ENCODE data around the gene KIAA1671. TPM values are rescaled to one million over a fixed set of nuclear protein-coding genes. Genes with fewer than 3 reads are reported as not detected.

Gene KIAA1671
- total RNA-seq, 1 experiment from 2014 or later, result 18.6 TPM

- no peaks in the 10 kb centered on the region for H3F3A ChIP-seq (ENCODE audit: low read length, unreplicated experiment)
- no peaks in the 10 kb centered on the region for H3K79me2 ChIP-seq (ENCODE audit: low read length)
- TF ChIP-seq EZH2 (IDR thresholded peaks at IDR 0.05; ENCODE audit: low read length, unreplicated experiment), result no peak
- TF ChIP-seq CTCF (conservative IDR thresholded peaks at IDR 0.05; ENCODE audit: low read depth, low read length), result no peak
- TF ChIP-seq EZH2phosphoT487 (IDR thresholded peaks at IDR 0.05; ENCODE audit: borderline replicate concordance, low read length), result no peak
- BruUV-seq (replicated peaks), result no TSS peak
- H3K36me3 ChIP-seq (ENCODE audit: low read depth, low read length), result no peaks in the 10 kb centered on the region
- H3K27me3 ChIP-seq (ENCODE audit: low read length), result no peaks in the 10 kb centered on the region
- H4K20me1 ChIP-seq (ENCODE audit: low read length), result no peaks in the 10 kb centered on the region
- ChIA-PET POLR2A (ENCODE audit: unreplicated experiment) (no interaction called here), CTCF (no interaction called here)
- no peak overlapping the region for H2AFZ ChIP-seq (ENCODE audit: low read length)
- DNase-seq (no peak), ATAC-seq (no peak)
- intact Hi-C loops (cut with micrococcal nuclease), result no loop called here
- H3K4me2 ChIP-seq (ENCODE audit: low read length), result no peak overlapping the region
- no peaks in the 10 kb centered on the region for H3K9me3 ChIP-seq (ENCODE audit: low read length)
- H3K9ac ChIP-seq (ENCODE audit: low read length), result no peak overlapping the region
- no peak overlapping the region for H3K4me3 ChIP-seq (ENCODE audit: low read length)
- no peaks in the 10 kb centered on the region for H3K4me1 ChIP-seq (ENCODE audit: insufficient read depth, low read length)
- H3K27ac ChIP-seq (ENCODE audit: low read length), result no peak overlapping the region
- H3K9me2 ChIP-seq (replicated peaks; ENCODE audit: low read length), result no peaks in the 10 kb centered on the region
Observed at GRCh38 chr22:25068707-25069106, 116.2 kb downstream of the KIAA1671 start.

- no peak for ATAC-seq
- no peaks in the 10 kb centered on the region for H3K79me2 ChIP-seq (ENCODE audit: low read length)
- H3K9me3 ChIP-seq (ENCODE audit: low read length), result no peaks in the 10 kb centered on the region
- H3K4me1 ChIP-seq (ENCODE audit: insufficient read depth, low read length), result no peaks in the 10 kb centered on the region
- intact Hi-C loops (cut with micrococcal nuclease), result no loop called here
- H3K36me3 ChIP-seq (ENCODE audit: low read depth, low read length), result no peaks in the 10 kb centered on the region
- no peaks in the 10 kb centered on the region for H3K27me3 ChIP-seq (ENCODE audit: low read length)
- ChIA-PET CTCF (no interaction called here), POLR2A (ENCODE audit: unreplicated experiment) (no interaction called here)
- H3K4me2 ChIP-seq (ENCODE audit: low read length), result no peak overlapping the region
- no peaks in the 10 kb centered on the region for H3F3A ChIP-seq (ENCODE audit: low read length, unreplicated experiment)
- no peak overlapping the region for H2AFZ ChIP-seq (ENCODE audit: low read length)
- no TSS peak for BruUV-seq (replicated peaks)
- H3K9ac ChIP-seq (ENCODE audit: low read length), result no peak overlapping the region
- no peaks in the 10 kb centered on the region for H3K9me2 ChIP-seq (replicated peaks; ENCODE audit: low read length)
- H4K20me1 ChIP-seq (ENCODE audit: low read length), result no peaks in the 10 kb centered on the region
- H3K27ac ChIP-seq (ENCODE audit: low read length), result no peak overlapping the region
- TF ChIP-seq EZH2 (IDR thresholded peaks at IDR 0.05; ENCODE audit: low read length, unreplicated experiment), result no peak
- TF ChIP-seq EZH2phosphoT487 (IDR thresholded peaks at IDR 0.05; ENCODE audit: borderline replicate concordance, low read length), result no peak
- no peak for TF ChIP-seq CTCF (conservative IDR thresholded peaks at IDR 0.05; ENCODE audit: low read depth, low read length)
- H3K4me3 ChIP-seq (ENCODE audit: low read length), result no peak overlapping the region
- DNase-seq, result no peak
Observed at GRCh38 chr22:25069426-25069757, 116.9 kb downstream of the KIAA1671 start.

GRCh38 chr22:25069758-25070481 lies 117.4 kb downstream of the KIAA1671 start:
- DNase-seq (no peak), ATAC-seq (no peak)
- H3F3A ChIP-seq (ENCODE audit: low read length, unreplicated experiment), result no peaks in the 10 kb centered on the region
- no peak overlapping the region for H3K27ac ChIP-seq (ENCODE audit: low read length)
- no TSS peak for BruUV-seq (replicated peaks)
- H3K36me3 ChIP-seq (ENCODE audit: low read depth, low read length), result no peaks in the 10 kb centered on the region
- H3K4me1 ChIP-seq (ENCODE audit: insufficient read depth, low read length), result no peaks in the 10 kb centered on the region
- CTCF ChIA-PET, result no interaction called here
- no peak overlapping the region for H2AFZ ChIP-seq (ENCODE audit: low read length)
- no peak for TF ChIP-seq EZH2 (IDR thresholded peaks at IDR 0.05; ENCODE audit: low read length, unreplicated experiment)
- TF ChIP-seq CTCF (conservative IDR thresholded peaks at IDR 0.05; ENCODE audit: low read depth, low read length), result no peak
- no peaks in the 10 kb centered on the region for H3K27me3 ChIP-seq (ENCODE audit: low read length)
- H3K9me2 ChIP-seq (replicated peaks; ENCODE audit: low read length), result no peaks in the 10 kb centered on the region
- POLR2A ChIA-PET (ENCODE audit: unreplicated experiment), result no interaction called here
- intact Hi-C loops (cut with micrococcal nuclease), result no loop called here
- no peak overlapping the region for H3K4me2 ChIP-seq (ENCODE audit: low read length)
- no peak overlapping the region for H3K4me3 ChIP-seq (ENCODE audit: low read length)
- no peaks in the 10 kb centered on the region for H3K79me2 ChIP-seq (ENCODE audit: low read length)
- H4K20me1 ChIP-seq (ENCODE audit: low read length), result no peaks in the 10 kb centered on the region
- no peaks in the 10 kb centered on the region for H3K9me3 ChIP-seq (ENCODE audit: low read length)
- H3K9ac ChIP-seq (ENCODE audit: low read length), result no peak overlapping the region
